Cerebellar cortex (tissue), 1 donor: Measurements from ENCODE around the gene PDPR.
"Not testable (repeated sequence)": the region's sequence is repeated elsewhere in the genome, so short reads cannot be mapped to it uniquely, and the experiment has no call there.

ENCODE experiments used
- DNase-seq: peaks from one replicate; pipeline ENCODE4 v3.0.0-alpha.2; 2015; ENCODE audit warnings: low spot score

The PDPR gene

GRCh38 chr16:70128844-70129243, 14.7 kb downstream of the PDPR start:
- not testable (repeated sequence) for DNase-seq

- not testable (repeated sequence) for DNase-seq
These were observed 21.7 kb downstream of the PDPR start for GRCh38 chr16:70135796-70136195.

GRCh38 chr16:70136595-70136994, 22.5 kb downstream of the PDPR start:
- DNase-seq = not testable (repeated sequence)

GRCh38 chr16:70142739-70143138, 28.6 kb downstream of the PDPR start:
- DNase-seq = not testable (repeated sequence)

GRCh38 chr16:70143231-70143895, 29.2 kb downstream of the PDPR start:
- not testable (repeated sequence) for DNase-seq

GRCh38 chr16:70147853-70148252, 33.7 kb downstream of the PDPR start:
- not testable (repeated sequence) for DNase-seq

GRCh38 chr16:70148453-70148852, 34.3 kb downstream of the PDPR start:
- not testable (repeated sequence) for DNase-seq

GRCh38 chr16:70149296-70149695, 35.2 kb downstream of the PDPR start:
- not testable (repeated sequence) for DNase-seq

DNA sequence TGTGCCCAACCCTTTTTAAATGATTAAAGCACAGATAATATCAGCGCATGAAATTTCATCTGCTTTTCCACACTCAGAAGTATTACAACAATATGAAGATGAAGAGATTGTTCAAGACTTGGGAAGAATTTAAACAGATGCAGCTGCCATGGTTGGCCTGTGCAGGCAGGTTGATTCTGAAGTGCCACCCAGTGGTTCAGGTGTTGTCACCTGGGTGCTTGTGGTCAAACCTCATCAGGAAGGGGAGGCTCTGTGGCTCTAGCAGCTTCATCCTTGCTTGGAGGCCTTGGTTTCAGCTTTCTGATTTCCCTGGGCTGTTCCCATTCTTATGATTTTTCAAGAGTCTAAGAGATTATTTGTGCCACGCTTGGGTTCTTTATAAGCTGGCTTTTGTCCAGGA, 37.3 kb downstream of the PDPR start:
- no peak for DNase-seq

- no peak for DNase-seq
These were observed 37.9 kb downstream of the PDPR start for GRCh38 chr16:70151941-70152509.

DNA sequence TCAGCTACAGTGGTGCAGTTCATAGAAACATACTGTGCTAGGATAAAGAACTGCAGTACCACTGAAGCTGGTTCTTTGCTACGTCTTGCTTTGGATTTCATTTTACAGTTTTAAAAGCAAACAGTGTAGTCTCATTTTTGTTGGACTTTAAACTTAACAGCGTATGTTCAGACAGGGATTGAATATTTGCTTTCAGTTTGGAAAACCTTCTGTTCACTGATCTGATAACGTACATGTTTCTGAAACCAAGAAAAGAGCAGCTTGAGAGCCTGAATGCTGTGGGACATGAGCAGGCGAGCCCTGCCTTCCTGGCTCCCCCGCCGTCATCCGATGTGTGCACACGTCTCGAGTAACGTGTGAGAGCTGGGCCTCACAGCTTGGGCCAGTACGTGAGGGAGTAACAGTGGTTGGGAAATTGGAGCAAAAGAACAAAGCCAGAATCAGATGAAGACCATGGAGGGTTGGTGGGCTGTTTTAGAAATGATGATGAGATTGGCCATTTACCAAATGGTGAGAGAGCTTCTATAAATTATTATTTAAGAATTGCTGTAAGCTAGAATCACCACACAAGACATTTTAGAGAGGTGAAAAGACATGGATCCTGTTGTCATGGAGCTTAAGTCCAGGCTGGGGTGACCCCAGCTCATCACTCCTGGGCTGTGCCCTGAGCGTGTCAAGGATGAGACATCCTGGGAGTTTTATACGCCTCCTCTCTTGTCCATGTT, 38.6 kb downstream of the PDPR start:
- no peak for DNase-seq

- DNase-seq = not testable (repeated sequence)
These were observed 40.6 kb downstream of the PDPR start for GRCh38 chr16:70154736-70155135.

GRCh38 chr16:70156207-70156978, 42.3 kb downstream of the PDPR start:
- DNase-seq = no peak

DNA sequence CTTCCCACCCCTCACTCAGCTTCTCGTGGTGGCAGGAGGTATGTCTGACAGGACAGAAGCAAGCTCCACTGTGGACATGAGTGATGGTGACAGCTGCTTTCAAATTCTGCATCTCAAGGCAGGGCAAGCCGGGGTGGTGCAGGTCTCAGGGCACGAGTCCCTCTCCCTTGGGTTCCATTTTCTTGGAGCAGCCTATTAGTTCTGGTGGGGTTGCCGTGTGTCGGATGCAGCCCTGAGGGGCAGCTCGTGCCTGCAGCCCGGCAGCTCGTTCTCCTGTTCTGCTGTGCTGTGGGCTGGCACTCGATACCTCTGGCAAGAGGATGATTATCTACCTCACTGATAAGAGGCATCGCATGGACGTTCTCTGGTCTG, 43.0 kb downstream of the PDPR start:
- no peak for DNase-seq

DNA sequence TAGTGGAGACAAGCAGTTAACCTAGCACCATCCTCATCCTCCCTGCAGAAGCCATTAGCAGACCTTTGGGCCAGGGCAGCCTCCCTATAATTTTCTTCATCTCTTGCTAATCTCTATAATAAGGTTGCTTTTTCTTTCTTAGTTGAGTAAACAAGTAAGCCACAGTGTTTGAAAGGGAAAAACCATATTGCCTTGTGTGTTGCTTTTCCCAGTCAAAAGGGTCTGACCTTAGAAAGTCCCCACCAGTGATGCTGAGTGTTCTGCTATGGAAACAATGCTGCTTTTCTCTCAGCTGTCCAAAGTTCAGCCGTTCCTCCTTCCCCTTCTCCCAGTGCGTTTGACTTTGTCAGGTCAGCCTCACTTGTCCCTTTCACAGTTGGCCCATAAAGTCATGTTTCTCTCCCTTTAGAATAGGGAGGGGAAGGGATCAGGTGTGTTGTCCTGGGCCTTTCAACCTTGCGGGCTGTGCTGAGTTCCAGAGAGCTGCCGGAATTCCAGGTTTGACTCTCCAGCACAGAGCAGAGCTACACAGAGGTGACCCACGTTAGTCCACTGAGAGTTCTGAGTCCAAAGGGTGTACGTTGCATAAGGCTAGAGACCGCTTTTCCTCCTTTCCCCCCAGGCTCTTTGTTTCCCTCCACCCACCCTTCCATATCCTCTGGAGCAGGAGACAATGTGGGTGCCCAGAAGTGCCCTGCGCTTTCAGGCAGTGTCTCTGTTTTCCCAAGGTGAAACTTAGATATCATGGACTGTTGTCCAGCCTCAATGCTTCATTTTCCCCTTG, 43.5 kb downstream of the PDPR start:
- no peak for DNase-seq

DNA sequence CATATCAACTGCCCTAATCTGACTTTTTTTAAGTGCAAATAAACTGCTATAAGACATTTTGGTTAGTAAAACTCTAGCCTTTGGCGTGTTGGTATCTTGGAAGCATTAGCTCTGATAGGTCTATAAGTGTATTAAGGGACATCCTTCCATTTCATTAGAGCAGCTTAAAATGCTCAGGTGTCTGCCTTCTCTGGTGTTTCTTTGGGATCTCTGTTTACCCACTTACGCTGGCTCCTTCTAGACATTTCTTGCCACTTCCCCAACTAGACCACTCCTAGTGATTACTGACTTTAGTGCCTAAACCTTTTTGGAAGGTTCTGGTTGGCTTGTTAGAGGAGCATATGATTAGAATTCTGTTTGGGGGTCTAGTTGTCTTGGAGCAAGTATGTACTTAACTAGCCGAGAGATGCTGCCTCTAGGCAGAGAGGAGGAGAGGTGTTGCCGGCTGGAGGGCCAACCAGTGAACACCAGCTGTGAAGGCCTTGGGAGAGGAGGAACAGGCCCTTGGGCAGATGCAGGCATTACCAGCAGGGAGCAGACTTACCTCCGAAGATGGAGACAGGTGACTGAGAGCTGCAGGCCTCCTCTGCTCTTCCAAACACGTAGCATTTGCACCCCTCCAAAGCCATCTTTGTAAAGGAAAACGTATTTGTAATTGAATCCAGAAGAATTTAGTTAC, 44.3 kb downstream of the PDPR start:
- DNase-seq = no peak

DNA sequence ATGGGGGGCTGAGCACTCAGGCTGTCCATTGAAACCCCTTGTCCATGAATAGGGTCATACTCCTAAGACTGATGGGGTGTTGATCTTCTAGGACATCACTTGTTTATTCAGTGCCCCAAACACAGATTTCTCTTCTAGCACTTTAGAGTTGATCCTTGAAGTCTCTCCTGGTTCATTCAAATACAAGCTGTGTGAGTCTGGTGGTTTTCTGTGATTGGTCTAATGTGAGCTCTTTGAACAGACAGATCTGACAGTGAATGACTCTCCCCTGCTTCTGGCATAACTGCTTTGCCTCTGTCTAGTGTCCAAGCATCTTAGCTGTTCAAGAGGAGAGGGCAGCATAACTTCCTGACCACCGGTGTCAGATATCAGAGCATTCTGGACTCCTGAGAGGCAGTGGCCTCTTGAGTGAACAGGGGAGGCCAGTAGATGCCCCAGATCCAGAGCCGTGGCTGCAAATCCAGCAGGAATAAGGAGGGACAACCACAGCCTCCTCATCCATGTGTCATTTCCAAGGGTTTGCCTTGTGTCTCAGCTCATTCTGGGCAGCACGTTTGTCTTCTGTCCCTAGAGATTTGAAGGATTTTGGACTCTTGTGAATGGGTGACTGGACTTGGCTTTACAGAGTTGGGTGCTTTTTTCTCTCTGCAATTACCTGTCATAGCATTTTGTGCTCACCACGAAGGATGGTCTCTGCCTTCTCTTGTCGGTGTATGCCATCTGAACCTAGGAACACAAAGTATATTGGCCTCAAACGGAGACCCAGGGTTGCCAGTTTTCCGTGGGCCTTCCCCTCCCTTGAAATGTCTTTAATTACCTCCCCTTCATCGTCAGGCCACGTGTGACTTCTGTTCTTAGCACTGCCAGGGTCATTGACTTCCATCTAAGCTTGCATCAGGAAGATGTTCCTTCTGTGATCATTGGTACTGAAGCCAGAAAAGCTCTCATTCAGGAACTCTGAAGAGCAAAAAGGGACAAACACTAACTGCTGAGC, 45.5 kb downstream of the PDPR start:
- no peak for DNase-seq

DNA sequence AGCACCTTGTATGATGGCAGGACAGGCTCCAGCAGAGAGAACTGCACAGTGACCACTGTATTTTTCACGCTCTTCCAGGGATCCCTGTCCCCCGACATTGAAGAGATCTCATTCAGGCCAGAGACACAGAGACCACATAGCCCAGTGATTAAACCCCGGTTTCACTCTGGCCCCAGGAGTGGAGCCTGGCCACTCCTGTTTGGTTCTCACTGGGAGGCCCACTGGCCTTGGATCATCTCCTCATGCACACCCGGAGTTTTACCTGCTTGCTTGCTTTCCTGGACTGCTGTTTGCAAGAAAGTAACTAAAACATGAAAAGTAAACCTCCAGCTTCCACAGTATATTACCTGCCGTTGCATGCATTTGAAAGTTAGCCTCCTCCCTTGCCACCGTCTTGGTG, 46.3 kb downstream of the PDPR start:
- DNase-seq = no peak

DNA sequence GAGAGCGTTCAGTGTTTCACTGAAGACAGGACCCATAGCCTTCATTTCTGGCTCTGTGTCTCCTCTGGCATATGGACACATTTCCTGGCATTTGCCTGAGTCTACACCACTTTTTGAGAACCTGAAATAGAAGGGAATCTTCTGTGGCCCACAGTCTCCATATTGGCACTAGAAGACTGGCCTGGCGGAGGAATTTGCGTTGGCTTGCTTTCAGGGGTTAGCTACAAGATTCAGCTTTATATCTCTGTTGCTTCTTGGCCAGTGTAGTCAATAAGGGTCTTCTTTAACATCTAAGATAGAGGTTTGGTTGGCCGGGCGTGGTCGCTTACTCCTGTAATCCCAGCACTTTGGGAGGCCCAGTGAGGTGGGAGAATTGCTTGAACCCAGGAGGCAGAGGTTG, 46.7 kb downstream of the PDPR start:
- peak; percentile 55 for DNase-seq

DNA sequence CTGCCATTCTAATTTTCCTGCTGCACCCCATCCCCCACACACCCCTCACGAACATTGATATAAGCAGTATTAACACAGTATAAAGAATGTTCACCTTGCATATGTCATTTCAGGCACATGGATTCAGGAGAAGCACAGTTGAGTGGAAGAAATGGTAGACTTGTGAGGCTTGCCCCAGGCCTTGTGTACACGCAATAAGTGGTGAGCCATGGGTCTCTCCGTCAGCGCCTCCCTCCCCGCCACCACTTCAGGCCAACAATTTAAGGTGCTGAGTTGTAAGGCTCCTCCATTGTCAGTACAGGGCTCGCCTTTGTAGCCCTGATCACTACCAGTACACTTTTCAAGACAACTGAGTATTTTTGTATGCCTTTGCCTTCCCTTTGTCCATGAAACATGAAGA, 47.2 kb downstream of the PDPR start:
- DNase-seq = no peak
